ENCODE measurements around the gene SPATA2L.

Gene SPATA2L

GRCh38 chr16:89701425-89702406 is at the start of gene SPATA2L:
SPATA2L (minus strand) TSS chr16:89701705; CDS start chr16:89701232, 473 bp downstream.
- in situ Hi-C loops (cut with MboI; ENCODE audit: low sequenced_read_pairs) = no loop called here

- in situ Hi-C loops (cut with MboI; ENCODE audit: low sequenced_read_pairs) = no loop called here
These were observed 48.1 kb upstream of the SPATA2L start for GRCh38 chr16:89749637-89750036.

- in situ Hi-C loops (cut with MboI; ENCODE audit: low sequenced_read_pairs) = no loop called here
These were observed 47.4 kb upstream of the SPATA2L start for GRCh38 chr16:89748921-89749320.

GRCh38 chr16:89748076-89748475 is 46.6 kb upstream of the SPATA2L start:
- in situ Hi-C loops (cut with MboI; ENCODE audit: low sequenced_read_pairs) = no loop called here

- in situ Hi-C loops (cut with MboI; ENCODE audit: low sequenced_read_pairs) = no loop called here
These were observed 44.5 kb upstream of the SPATA2L start for GRCh38 chr16:89746043-89746442.

GRCh38 chr16:89744813-89745212 is 43.3 kb upstream of the SPATA2L start:
- in situ Hi-C loops (cut with MboI; ENCODE audit: low sequenced_read_pairs) = no loop called here

GRCh38 chr16:89742948-89743347 is 41.4 kb upstream of the SPATA2L start:
- in situ Hi-C loops (cut with MboI; ENCODE audit: low sequenced_read_pairs) = no loop called here

GRCh38 chr16:89741342-89742014 is 40.0 kb upstream of the SPATA2L start:
- in situ Hi-C loops (cut with MboI; ENCODE audit: low sequenced_read_pairs) = no loop called here

GRCh38 chr16:89739383-89739782 is 37.9 kb upstream of the SPATA2L start:
- in situ Hi-C loops (cut with MboI; ENCODE audit: low sequenced_read_pairs) = no loop called here

GRCh38 chr16:89738538-89739317 is 37.2 kb upstream of the SPATA2L start:
- in situ Hi-C loops (cut with MboI; ENCODE audit: low sequenced_read_pairs) = no loop called here

GRCh38 chr16:89738072-89738377 is 36.5 kb upstream of the SPATA2L start:
- in situ Hi-C loops (cut with MboI; ENCODE audit: low sequenced_read_pairs) = no loop called here

GRCh38 chr16:89737341-89738071 is 36.0 kb upstream of the SPATA2L start:
- in situ Hi-C loops (cut with MboI; ENCODE audit: low sequenced_read_pairs) = no loop called here

- in situ Hi-C loops (cut with MboI; ENCODE audit: low sequenced_read_pairs) = no loop called here
These were observed 35.0 kb upstream of the SPATA2L start for GRCh38 chr16:89736554-89736953.

- in situ Hi-C loops (cut with MboI; ENCODE audit: low sequenced_read_pairs) = no loop called here
These were observed 32.3 kb upstream of the SPATA2L start for GRCh38 chr16:89733792-89734191.

- in situ Hi-C loops (cut with MboI; ENCODE audit: low sequenced_read_pairs) = no loop called here
These were observed 31.8 kb upstream of the SPATA2L start for GRCh38 chr16:89733322-89733721.

GRCh38 chr16:89732918-89733242 is 31.4 kb upstream of the SPATA2L start:
- in situ Hi-C loops (cut with MboI; ENCODE audit: low sequenced_read_pairs) = no loop called here

- in situ Hi-C loops (cut with MboI; ENCODE audit: low sequenced_read_pairs) = no loop called here
These were observed 30.8 kb upstream of the SPATA2L start for GRCh38 chr16:89732142-89732917.

GRCh38 chr16:89730610-89731234 is 29.2 kb upstream of the SPATA2L start:
- in situ Hi-C loops (cut with MboI; ENCODE audit: low sequenced_read_pairs) = no loop called here

GRCh38 chr16:89729863-89730593 is 28.5 kb upstream of the SPATA2L start:
- in situ Hi-C loops (cut with MboI; ENCODE audit: low sequenced_read_pairs) = no loop called here
